ENCODE measurements around the gene ELFN1. TPM values are rescaled to one million over a fixed set of nuclear protein-coding genes. Genes with fewer than 3 reads are reported as not detected.

The ELFN1 gene
- total and polyA plus RNA-seq, 10 of the 15 experiments (the other 5 are each of a cell fraction or from before 2014, with no cell fraction given), result 0.04 TPM; not detected in 9

- Histone ChIP-seq H3K4me3 (no peak overlapping the region), H3K27ac (ENCODE audit: control insufficient read depth, insufficient read depth) (no peak overlapping the region), H3K9me3 (replicated peaks; ENCODE audit: control insufficient read depth, insufficient read depth, low read length) (no peaks in the 10 kb centered on the region), H3K27me3 (replicated peaks in 1 of 2; ENCODE audit: control insufficient read depth in 2 of 2, insufficient read depth in 2 of 2, low read length in 1 of 2) (peaks cover 0 to 6% of the 10 kb centered on the region in 2 experiments; a peak in 2 of 4 replicates), H3K36me3 (ENCODE audit: control insufficient read depth in 2 of 2, insufficient read depth in 2 of 2, low read length in 1 of 2) (no peaks in the 10 kb centered on the region), H4K20me1 (ENCODE audit: control insufficient read depth, insufficient read depth) (no peaks in the 10 kb centered on the region), H3K79me2 (ENCODE audit: control insufficient read depth, insufficient read depth, low read length) (no peaks in the 10 kb centered on the region), H2AFZ (ENCODE audit: control insufficient read depth, low read depth, low read length) (no peak overlapping the region), H3K9ac (ENCODE audit: control insufficient read depth, insufficient read depth, low read length) (no peak overlapping the region), H3K4me2 (ENCODE audit: control insufficient read depth, insufficient read depth) (no peak overlapping the region), H3K4me1 (ENCODE audit: control insufficient read depth, insufficient read depth, low read length) (no peaks in the 10 kb centered on the region)
- ChIA-PET RAD21 (ENCODE audit: unreplicated experiment) (no interaction called here), SMC1A (ENCODE audit: uncharacterized antibody, unreplicated experiment) (no interaction called here), CTCF (no interaction called here), POLR2A (no interaction called here)
- BruUV-seq (replicated peaks), result no TSS peak
- ATAC-seq (no peak), DNase-seq (ENCODE audit: low read depth, low spot score) (no peak), FAIRE-seq (no peak)
- WGBS (ENCODE audit: insufficient coverage, insufficient replicate concordance, low lambda C conversion rate, missing lambda C conversion rate), result 36% methylated on average over 12 of the region's 13 CpGs
- intact Hi-C loops (cut with micrococcal nuclease; ENCODE audit: unreplicated experiment), result no loop called here
- TF ChIP-seq STAT1 (conservative IDR thresholded peaks at IDR 0.05), result no peak
- in situ Hi-C loops (cut with MboI), result no loop called here
These were observed 1.7 kb downstream of the ELFN1 start for GRCh38 chr7:1671594-1672451.

DNA sequence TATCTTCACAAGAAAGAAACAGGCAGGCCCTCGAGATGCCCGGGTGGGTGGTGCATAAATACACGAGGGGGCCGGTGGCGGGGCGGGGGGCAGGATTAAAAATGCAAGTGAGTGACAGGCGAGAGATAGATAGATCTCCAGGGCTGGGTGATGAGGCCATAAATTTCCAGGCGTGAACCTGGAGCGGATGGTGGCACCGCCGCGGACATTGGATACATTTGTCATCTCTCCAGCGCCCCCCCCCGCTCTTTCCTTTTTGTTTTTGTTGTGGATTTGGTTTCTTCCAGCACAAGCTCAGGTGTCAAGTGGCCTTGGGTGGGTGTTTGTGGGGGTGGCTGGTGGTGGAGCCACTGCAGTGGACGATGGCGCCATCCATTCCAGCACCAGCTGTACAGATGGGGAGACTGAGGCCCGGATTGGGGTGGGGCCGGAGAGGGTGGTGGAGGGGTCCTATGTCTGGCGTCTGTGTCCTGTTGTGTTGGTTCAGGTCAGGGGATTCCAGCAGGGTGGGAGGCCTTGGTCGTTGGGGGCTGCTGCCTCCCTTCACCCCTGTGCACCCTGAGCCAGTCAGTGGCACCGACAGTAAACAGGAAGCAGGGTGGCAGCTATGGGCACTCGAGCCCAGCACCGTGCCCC is 2.9 kb downstream of the ELFN1 start:
- RAD21 ChIA-PET (ENCODE audit: unreplicated experiment), result no interaction called here
- Histone ChIP-seq H4K20me1 (ENCODE audit: control insufficient read depth, insufficient read depth) (no peaks in the 10 kb centered on the region), H3K27me3 (replicated peaks in 1 of 2; ENCODE audit: control insufficient read depth in 2 of 2, insufficient read depth in 2 of 2, low read length in 1 of 2) (peaks cover 0 to 6% of the 10 kb centered on the region in 2 experiments; a peak in 2 of 4 replicates), H3K79me2 (ENCODE audit: control insufficient read depth, insufficient read depth, low read length) (no peaks in the 10 kb centered on the region), H3K9me3 (replicated peaks; ENCODE audit: control insufficient read depth, insufficient read depth, low read length) (no peaks in the 10 kb centered on the region), H3K4me1 (ENCODE audit: control insufficient read depth, insufficient read depth, low read length) (no peaks in the 10 kb centered on the region), H3K4me2 (ENCODE audit: control insufficient read depth, insufficient read depth) (no peak overlapping the region), H3K36me3 (ENCODE audit: control insufficient read depth in 2 of 2, insufficient read depth in 2 of 2, low read length in 1 of 2) (no peaks in the 10 kb centered on the region), H2AFZ (ENCODE audit: control insufficient read depth, low read depth, low read length) (no peak overlapping the region), H3K9ac (ENCODE audit: control insufficient read depth, insufficient read depth, low read length) (no peak overlapping the region), H3K27ac (ENCODE audit: control insufficient read depth, insufficient read depth) (no peak overlapping the region), H3K4me3 (no peak overlapping the region)
- ATAC-seq (no peak), FAIRE-seq (no peak), DNase-seq (ENCODE audit: low read depth, low spot score) (no peak)
- intact Hi-C loops (cut with micrococcal nuclease; ENCODE audit: unreplicated experiment), result no loop called here
- POLR2A ChIA-PET, result no interaction called here
- in situ Hi-C loops (cut with MboI), result no loop called here
- 61% methylated on average over 23 of the region's 23 CpGs for WGBS (ENCODE audit: insufficient coverage, insufficient replicate concordance, low lambda C conversion rate, missing lambda C conversion rate)
- SMC1A ChIA-PET (ENCODE audit: uncharacterized antibody, unreplicated experiment), result no interaction called here
- CTCF ChIA-PET, result no interaction called here
- BruUV-seq (replicated peaks), result no TSS peak
- TF ChIP-seq MYB (IDR thresholded peaks at IDR 0.05; ENCODE audit: borderline replicate concordance, low read depth, low read length) (no peak), BACH1 (IDR thresholded peaks at IDR 0.05; ENCODE audit: borderline replicate concordance) (no peak), ZNF622 (IDR thresholded peaks at IDR 0.05) (no peak), NFYA (IDR thresholded peaks at IDR 0.05; ENCODE audit: borderline replicate concordance, low read depth, low read length) (no peak), WRNIP1 (IDR thresholded peaks at IDR 0.05; ENCODE audit: borderline replicate concordance, low read depth, low read length) (no peak), ATF2 (IDR thresholded peaks at IDR 0.05; ENCODE audit: low read length) (no peak), YY1 (IDR thresholded peaks at IDR 0.05; ENCODE audit: low read depth, low read length) (no peak)
- TF ChIP-seq, protein P1, sequence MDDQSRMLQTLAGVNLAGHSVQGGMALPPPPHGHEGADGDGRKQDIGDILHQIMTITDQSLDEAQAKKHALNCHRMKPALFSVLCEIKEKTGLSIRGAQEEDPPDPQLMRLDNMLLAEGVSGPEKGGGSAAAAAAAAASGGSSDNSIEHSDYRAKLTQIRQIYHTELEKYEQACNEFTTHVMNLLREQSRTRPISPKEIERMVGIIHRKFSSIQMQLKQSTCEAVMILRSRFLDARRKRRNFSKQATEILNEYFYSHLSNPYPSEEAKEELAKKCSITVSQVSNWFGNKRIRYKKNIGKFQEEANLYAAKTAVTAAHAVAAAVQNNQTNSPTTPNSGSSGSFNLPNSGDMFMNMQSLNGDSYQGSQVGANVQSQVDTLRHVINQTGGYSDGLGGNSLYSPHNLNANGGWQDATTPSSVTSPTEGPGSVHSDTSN (IDR thresholded peaks at IDR 0.05; ENCODE audit: insufficient replicate concordance, low read depth, low read length), result no peak
- TF ChIP-seq, protein P2, sequence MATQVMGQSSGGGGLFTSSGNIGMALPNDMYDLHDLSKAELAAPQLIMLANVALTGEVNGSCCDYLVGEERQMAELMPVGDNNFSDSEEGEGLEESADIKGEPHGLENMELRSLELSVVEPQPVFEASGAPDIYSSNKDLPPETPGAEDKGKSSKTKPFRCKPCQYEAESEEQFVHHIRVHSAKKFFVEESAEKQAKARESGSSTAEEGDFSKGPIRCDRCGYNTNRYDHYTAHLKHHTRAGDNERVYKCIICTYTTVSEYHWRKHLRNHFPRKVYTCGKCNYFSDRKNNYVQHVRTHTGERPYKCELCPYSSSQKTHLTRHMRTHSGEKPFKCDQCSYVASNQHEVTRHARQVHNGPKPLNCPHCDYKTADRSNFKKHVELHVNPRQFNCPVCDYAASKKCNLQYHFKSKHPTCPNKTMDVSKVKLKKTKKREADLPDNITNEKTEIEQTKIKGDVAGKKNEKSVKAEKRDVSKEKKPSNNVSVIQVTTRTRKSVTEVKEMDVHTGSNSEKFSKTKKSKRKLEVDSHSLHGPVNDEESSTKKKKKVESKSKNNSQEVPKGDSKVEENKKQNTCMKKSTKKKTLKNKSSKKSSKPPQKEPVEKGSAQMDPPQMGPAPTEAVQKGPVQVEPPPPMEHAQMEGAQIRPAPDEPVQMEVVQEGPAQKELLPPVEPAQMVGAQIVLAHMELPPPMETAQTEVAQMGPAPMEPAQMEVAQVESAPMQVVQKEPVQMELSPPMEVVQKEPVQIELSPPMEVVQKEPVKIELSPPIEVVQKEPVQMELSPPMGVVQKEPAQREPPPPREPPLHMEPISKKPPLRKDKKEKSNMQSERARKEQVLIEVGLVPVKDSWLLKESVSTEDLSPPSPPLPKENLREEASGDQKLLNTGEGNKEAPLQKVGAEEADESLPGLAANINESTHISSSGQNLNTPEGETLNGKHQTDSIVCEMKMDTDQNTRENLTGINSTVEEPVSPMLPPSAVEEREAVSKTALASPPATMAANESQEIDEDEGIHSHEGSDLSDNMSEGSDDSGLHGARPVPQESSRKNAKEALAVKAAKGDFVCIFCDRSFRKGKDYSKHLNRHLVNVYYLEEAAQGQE (IDR thresholded peaks at IDR 0.05; ENCODE audit: low read depth, low read length), result no peak

All from GM12878 (cell line).